Activated T-cell treated with anti-CD3 and anti-CD28 coated beads for 1 hour (primary cell): ENCODE results near the gene SDCBP2.

Source experiments
- DNase-seq: peaks from one replicate; pipeline ENCODE4 v3.0.0-alpha.2; 2020; ENCODE audit warnings: low read depth

SDCBP2 gene

DNA sequence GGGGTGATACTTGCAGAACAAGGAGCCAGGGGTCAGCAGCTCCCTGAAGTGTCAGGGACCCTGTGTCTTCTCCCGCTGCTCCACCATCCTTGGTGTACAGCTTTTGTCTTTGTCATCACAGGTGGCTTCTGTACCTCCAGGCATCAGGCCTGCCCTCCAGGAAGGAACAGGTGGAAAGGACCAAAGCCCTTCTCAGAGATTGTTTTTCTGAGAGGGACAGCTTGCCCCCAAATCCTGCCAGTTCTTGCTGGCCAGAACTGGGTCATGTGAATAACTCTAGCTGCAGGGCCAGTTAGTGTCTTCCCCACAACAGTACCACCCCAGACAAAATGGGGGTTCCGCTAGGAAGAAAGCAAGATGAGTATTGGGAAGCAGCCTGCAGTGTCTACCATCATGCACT lies 31.5 kb downstream of the SDCBP2 start:
- no peak for DNase-seq

DNA sequence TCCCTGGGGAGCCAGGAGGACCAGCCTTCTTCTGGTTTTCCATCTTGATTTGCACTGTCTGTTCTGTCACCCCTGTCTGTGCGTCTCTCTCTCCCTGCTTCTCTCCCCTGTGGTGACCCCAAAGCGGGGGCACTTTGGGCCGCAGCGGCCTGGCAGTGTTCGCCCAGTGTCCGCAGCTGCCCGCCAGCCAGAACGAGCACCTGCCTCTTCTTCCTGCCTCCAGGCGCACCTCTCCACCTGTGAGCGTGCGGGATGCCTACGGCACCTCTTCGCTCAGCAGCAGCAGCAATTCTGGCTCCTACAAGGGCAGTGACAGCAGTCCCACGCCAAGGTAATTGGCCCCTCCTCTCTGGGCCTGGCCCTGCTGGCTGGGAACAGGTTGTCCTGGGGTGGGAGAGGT lies 32.0 kb downstream of the SDCBP2 start:
- DNase-seq, result no peak

DNA sequence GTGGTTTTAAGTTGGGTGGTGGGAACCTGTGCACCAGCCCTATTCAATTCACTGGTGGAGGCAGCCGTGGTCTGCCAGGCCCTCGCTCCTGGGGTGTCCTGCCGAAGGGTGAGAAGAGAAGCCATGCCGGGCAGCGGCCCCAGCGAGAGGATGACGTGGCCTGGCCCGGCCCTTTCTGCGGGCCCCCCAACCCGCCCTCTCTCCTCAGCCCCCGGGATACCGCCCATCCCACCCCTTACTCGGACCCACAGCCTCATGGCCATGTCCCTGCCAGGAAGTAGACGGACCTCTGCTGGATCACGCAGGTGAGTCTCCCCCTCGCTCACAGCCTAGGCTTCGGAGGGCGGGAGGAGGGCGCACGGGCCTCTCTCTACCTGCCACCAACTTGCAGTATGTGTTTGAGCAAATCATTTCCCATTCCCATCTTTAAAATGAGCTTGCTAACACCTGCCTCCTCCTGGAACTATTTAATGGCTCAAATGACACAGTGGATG lies 32.8 kb downstream of the SDCBP2 start:
- no peak for DNase-seq

DNA sequence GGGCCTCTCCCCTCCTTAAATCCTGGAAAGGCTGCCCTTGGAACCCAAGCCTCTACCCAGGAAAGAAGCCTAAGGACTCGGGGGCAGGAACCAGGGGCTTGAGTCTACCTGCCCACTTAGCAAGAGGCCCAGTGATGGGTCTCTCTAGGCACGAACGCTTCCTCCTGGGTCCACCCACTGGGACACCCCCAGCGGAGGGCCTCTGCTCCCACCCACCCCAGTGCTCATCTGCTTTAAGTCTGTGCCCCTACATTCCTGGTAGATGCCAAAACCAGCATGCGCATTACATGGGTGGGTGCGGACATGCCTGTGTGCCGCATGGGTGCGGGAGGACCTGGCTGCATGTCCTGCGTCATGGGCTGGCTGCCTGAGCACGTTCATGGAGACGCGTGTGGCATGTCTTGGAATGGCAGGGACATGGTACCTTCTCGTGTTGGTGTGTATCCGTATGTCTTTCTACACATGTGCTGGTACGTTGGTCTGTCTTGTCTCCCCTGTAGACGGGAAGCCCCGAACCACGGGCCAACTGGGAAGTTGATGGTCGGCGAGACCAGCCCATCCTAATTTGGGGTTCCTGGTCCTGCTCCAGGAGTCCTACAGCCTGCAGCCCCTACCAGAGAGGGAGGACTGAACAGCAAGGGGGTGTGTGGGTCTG lies 33.5 kb downstream of the SDCBP2 start:
- no peak for DNase-seq

DNA sequence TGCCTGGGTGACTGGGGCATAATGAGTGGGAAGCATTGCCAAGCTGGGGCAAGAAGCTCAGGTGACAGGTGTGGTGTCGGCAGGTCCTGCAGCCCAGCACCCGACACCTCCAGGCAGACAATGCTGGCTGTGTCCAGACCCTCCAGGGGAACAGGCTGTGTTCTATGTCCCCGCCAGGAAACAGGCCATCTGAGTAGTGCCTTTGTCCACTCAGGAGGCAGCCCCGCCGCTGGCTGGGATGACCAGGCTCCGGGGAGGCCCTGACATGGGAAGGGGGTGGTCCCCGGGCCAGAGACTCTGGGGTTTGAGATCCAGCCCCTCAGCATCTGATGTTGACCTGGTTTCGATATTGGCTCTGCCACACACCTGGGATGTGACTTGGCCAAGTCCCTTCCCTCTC lies 34.4 kb downstream of the SDCBP2 start:
- DNase-seq, result no peak

DNA sequence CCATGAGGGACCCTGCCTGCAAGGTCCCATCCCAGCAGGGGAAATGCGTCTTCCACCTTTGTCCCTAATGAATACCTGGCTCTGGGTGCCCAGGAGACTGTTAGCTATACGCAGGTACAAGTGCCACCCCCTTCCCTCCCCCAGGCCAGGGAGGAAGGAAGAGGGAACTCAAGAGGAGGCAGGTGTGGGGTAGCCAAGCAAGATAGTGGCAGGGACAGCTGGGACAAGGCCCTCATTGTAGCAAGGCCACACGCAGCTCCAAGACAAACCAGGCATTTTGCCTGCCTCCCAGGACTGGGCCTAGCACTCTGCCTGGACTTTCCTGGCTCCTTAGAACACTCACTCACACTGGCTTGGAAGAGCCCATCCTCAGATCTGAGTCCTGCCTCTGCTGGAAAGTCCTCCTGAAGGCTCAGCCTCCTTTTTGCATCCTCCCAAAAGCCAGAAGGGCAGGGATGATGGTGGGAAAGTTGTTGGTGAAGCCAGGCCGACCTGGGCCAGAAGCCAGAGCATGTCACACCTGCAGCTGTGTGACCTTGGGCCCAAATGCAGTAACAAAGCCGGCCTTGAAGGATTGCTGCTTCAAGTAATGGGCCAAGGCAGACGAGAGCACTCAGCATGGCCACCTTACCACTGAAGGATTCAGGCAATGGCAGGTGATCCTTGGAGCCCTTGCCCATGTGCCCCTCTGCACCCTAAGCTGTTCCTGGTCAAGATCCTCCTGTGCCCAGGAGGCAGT lies 35.1 kb downstream of the SDCBP2 start:
- DNase-seq, result no peak

DNA sequence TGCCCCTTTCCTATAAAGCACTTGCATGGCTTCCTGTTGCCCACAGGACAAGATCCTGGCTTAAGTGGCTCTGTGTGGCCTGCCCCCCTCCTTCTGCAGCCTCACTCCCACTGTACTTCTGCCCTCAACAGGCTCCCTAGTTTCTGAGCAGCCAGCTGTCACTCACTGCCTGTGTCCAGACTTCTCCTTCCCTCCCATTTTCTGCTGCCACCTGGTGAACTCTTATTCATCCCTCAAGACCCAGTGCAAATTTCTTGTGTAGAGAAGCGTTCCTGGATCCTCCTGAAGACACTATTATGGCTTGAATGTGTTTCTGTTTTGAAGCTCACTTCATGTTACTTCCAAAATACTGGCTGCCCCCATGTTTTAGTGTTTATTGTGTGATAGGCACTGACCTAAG lies 36.3 kb downstream of the SDCBP2 start:
- DNase-seq, result no peak

DNA sequence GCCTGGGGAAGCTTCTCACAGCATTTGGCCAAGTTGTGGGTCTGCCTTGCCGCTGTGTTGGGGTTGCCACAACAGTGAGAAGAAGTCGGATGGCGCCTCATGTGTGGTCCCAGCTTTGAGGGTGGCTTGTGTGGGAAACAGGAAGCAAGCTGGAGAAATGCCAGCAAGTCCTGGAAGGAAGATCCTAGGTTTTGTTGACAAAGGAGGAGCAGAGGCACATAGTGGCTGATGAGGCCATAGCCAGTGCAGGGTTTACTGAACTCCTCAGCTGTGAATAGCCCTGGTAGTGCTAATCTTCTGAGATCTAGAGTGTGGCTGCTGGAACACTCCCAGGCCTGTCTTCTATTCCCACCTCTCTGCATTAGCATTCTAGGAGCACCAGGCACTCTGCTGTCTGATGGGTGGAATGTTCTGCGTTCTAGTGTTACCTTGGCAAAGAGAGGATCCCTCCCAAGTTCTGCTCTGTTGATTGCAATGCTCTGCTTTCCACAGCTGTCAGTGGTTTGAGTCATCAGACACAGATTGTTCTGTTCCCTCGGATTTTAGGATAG lies 37.7 kb downstream of the SDCBP2 start:
- DNase-seq, result no peak

DNA sequence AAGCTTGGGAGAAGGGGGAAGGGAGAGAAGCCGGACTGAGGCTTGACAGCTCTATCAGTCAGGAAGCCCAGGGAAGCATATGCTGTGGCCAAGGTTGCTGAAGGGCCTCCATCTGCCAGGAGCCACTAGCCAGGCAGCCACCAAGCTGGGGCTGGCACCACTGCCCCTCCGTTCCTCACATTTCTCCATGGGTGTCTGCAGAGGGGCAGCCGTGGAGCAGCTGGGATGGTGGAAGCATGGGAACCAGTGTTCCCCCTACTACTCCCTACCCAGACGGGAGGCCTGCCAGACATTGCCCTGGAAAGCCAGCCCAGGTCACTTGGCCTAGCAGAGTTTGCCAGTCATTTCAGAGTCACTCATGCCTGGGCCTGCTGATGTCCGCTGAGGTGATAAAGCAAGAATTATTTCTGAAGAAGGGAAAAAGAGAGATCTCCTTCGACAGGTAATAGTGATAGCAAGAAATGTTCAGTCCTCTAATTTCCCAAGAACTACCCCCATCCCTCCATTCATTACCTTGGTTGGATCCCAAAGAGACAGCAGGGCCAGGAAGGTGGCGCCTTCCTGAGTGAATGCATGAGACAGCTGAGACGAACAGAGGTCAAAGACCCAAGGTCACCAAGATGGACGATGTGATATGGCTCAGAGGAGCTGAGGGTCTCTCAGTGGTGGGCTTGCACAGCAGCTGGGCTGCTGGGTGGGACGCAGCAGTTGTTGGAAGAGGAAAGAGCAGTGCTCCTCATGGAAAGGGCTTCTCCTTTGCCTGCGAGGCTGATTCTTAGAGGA lies 41.0 kb downstream of the SDCBP2 start:
- DNase-seq, result no peak

DNA sequence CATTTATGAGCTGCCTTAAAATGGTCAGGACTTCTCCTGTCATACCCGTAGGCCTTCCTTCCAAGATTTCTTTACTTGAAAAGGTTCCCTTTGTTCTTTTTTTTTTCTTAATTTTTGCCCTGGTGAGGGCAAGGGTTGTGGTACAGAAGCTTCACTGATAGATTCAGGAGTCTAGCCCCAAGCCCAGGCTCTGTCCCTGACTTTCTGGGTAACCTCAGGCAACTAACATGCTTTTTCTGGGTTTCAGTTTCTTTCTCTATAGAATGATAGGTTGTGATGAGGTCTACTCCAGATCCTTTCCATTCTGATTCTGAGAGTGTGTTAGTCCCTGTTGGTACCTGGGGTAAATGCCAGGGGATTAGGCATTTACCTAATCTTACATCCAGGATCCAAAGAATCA lies 41.6 kb downstream of the SDCBP2 start:
- no peak for DNase-seq

DNA sequence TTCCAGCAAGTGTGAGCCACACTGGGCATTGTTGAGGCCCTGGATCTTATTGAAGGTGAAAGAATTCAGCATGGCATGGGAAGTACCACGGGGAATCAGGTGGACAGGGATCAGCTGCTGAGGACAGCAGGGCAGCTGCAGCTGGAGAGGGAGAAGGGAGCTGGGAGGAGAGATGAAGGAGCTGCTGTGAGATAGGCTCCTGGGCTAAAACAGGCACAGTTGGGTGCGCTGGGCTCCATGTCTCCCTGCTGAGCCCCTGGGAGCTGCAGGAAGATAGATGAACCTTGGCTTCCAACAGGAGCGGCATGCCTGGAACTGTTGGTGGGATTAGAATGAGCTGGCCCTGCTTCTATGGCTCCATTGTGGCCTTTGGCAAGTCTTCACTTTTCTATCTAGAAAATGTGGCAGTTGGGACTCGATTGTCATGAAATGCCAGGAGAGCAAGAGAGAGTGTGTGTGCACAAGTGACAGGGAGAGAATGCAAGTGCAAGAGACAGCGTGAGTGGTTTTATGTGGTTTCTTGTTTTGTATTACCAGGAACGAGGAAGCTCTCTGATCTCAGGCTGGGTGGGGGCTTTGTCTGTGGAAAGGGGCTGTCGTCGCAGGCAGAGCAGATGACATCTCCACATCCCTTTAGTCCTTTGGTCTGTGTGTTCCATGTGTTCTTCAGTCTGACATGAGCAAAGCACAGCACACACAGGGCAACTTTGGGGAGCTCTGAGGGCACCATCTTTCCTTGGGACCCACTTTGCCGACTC lies 42.5 kb downstream of the SDCBP2 start:
- no peak for DNase-seq

DNA sequence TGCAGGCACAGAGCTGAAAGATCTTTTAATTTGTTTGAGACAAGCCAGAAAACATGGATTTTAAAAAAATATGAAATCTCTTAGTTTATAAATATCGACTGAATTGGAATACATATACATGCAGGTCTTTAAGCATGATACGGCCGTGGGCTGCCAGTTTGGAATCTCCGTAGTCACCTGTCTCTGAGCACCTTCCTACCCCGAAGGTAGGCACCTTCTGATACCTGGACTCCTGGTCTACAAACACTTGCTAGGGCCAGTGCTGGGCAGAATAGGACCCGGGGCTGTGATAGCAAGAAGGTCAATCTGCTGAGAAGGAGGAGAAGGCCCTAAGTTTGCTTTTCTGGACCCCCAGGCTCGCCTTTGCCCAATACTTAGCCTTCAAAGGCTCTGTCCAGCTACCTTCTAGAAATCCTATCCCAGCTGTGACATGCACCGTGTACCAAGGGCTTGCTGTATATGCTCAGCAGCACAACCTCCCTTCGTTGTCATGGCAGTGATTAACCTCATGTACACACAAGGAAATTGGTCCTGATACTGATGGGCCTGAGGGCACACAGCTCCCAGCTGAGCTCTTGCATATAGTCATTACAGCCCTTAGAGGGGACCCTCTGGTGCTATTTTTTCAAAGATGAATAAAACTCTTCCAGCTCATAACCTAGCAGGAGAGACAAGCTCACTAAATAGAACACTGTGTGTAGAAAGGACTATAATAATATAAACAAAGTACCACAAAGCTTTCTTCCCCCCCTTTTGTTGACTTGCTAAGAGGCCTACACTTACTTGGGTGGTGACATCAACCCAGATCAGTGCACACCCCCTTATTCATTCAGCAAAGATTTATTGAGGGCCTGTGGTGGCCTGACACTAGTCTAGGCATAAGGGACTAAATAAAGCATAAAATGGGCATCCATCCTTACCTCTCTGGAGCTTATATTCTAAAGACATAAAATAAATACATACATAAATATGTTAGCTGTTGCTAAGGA lies 45.1 kb downstream of the SDCBP2 start:
- no peak for DNase-seq

DNA sequence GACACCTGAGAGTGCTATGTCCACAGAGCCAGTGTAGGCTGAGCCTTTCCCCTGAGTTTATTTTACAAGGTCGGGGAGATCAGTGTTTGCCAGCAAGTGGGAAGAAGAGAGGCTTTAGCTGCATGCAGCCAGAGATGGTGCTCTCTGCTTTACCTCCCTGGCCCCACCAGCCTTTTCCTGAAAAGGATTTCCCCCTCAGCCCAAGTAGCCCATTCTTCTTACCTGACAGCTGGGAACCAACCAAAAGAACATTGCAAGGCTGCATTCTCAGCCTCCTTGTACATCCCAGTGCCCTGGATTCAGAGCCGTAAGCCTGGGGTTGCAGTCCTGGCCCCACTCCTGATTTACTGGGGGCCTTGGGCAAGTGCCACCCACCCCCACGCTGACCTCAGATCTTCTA lies 46.0 kb downstream of the SDCBP2 start:
- DNase-seq, result no peak

DNA sequence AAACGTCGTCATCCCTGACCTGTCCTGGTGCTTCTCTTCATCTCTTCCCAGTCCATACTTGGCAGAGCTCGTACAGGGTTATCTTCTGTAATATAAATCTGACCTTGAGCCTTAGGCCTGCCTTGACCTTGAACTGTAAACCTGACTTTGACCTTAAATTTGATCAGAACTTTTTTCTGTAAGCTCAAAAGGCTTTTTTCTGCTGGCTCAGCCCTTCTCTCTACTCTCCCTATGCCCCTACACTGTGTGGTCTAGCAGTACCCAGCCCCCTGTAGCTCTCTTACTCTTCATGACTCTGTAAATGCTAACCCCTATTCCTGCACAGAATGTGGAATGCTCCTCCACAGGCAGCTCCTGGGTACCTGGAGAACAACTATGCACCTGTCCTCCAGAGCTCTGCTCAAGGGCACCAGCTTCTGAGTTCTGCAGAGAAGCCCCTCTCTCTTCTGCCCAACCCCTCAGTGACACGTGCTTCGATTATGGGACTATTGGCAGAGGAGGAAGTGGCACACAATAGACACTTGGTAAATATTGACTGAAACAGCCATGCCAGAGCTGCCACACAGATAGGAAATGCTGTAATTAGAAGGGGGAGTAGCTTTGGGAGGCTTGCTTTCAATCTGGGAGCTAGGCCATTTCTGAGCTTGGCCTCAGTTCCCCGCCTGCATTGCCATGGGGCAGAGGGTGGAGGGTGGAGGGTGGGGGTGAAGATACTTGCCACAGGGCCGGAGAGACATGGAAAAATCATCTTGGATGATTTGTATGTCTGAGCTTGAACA lies 47.5 kb downstream of the SDCBP2 start:
- DNase-seq, result no peak

DNA sequence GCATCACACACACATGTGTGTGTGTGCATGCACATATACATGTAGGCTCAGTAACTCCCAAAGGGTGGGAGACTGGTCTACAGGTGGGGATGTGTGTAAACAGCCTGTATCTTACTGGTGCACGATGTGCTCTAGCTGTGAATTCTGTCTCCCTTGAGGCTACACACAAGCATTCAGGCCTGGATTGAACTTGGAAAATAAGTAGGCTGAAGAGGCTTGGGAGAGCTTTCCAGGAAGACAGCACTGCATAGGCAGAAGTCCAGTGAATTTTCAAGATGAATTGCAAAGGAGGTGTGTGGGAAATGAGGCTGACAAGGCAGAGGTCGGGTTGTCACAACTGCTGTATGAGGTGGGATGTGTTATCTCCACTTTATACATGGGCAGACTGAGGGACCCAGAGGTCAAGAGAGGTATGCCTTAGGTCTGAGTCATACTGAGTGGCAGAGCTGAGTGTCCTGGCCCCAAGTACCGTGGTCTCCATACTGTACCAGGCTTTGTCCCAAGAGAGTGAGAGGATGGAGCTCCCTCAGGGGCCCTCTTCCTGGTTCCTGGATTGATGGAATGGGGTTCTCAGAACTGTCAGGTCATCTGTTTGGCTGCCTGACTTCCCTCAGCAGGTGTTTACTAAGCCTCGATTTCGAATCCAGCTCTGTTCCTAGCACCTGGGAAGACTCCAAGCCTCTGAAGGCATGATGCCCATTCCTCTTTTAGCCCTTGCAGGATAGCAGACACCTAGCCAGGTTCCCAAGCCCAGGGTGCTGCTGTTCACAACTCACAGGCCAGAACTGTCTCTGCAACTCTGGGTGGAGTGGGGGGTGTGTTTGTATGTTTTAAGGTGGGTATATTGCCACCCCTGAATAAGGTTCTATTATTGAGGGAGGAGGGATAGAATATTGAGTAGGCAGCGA lies 48.5 kb downstream of the SDCBP2 start:
- no peak for DNase-seq

DNA sequence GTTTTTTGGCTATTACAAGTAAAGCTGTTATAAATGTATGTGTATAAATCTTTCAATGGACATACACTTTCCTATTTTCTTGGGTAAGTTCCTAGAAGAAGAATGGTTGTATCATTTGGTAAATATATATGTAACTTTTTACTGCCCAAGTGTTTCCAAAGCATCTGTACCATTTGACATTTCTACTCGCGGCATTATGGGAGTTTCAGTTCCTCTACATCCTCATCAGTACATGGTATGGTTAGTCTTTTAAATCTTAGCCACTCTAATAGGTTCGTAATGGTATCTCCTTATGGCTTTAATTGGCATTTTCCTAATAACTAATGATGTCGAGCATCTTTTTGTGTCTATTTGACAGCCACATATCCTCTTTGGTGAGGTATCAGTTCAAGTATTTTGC lies 49.9 kb downstream of the SDCBP2 start:
- DNase-seq, result no peak

DNA sequence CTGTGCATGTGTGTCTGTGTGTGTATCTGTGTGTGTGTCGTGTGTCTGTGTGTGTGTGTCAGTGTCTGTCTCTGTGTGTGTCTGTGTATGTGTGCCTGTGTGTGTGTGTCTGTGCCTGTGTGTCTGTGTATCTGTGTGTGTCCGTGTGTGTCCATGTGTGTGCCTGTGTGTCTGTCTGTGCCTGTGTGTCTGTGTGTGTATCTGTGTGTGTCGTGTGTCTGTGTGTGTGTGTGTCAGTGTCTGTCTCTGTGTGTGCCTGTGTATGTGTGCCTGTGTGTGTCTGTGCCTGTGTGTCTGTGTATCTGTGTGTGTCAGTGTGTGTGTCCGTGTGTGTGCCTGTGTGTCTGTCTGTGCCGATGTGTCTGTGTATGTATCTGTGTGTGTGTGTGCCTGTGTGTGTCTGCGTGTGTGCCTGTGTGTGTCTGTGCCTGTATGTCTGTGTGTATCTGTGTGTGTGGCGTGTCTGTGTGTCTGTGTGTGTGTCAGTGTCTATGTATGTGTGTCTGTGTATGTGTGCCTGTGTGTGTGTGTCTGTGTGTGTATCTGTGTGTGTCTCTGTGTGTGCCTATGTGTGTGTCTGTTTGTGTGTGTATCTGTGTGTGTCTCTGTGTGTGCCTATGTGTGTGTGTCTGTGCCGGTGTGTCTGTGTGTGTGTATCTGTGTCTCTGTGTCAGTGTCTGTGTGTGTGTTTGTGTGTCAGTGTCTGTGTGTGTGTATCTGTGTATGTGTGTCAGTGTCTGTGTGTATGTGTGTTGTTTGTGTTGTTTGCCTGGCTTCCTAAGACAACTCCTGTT lies 51.2 kb downstream of the SDCBP2 start:
- DNase-seq, result no peak

DNA sequence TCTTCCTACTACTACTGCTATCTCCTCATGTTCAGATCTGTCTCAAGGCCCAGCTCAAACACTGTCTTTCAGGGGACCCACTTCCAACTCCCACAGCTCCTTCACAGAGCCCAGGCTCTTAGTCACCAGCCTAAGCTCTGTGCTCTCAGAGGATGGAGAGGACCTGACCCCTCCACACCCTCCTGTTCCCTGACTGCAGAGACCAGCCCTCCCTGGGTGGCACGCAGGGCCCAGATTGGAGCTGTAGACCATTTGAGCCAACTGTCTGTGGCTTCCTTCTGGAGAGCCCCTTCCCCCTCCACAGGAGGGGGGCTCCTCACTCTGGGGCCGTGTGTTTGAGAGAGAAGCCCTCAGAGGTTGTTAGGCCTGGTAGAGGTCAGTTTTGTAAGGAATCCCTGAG lies 53.0 kb downstream of the SDCBP2 start:
- DNase-seq, result no peak
